Activated CD4-positive, alpha-beta T cell treated with anti-CD3 and anti-CD28 coated beads for 1 hour (primary cell): ENCODE results near the gene KRTAP10-3.

ENCODE experiments used
- DNase-seq: peaks from one replicate; pipeline ENCODE4 v3.0.0-alpha.2; 2020

KRTAP10-3 gene

GRCh38 chr21:44527156-44527982 is 31.2 kb downstream of the KRTAP10-3 start:
- no peak for DNase-seq

- DNase-seq, result no peak
These were observed 32.2 kb downstream of the KRTAP10-3 start for GRCh38 chr21:44526096-44526997.

GRCh38 chr21:44525391-44526095 is 33.1 kb downstream of the KRTAP10-3 start:
- DNase-seq, result no peak

- no peak for DNase-seq
These were observed 33.9 kb downstream of the KRTAP10-3 start for GRCh38 chr21:44524414-44525371.

- no peak for DNase-seq
These were observed 34.8 kb downstream of the KRTAP10-3 start for GRCh38 chr21:44523567-44524413.

GRCh38 chr21:44522753-44523204 is 35.8 kb downstream of the KRTAP10-3 start:
- DNase-seq, result no peak

- DNase-seq, result no peak
These were observed 36.5 kb downstream of the KRTAP10-3 start for GRCh38 chr21:44521928-44522752.

GRCh38 chr21:44521301-44521927 is 37.2 kb downstream of the KRTAP10-3 start:
- no peak for DNase-seq

- DNase-seq, result no peak
These were observed 38.0 kb downstream of the KRTAP10-3 start for GRCh38 chr21:44520326-44521300.

GRCh38 chr21:44519346-44520325 is 39.0 kb downstream of the KRTAP10-3 start:
- DNase-seq, result no peak

- DNase-seq, result no peak
These were observed 39.9 kb downstream of the KRTAP10-3 start for GRCh38 chr21:44518686-44519085.

- DNase-seq, result no peak
These were observed 41.3 kb downstream of the KRTAP10-3 start for GRCh38 chr21:44517175-44517899.

GRCh38 chr21:44516828-44517174 is 41.8 kb downstream of the KRTAP10-3 start:
- no peak for DNase-seq

- no peak for DNase-seq
These were observed 42.3 kb downstream of the KRTAP10-3 start for GRCh38 chr21:44516342-44516741.

GRCh38 chr21:44515359-44516165 is 43.0 kb downstream of the KRTAP10-3 start:
- no peak for DNase-seq
